ENCODE measurements around the gene GTPBP2. TPM values are rescaled to one million over a fixed set of nuclear protein-coding genes. Genes with fewer than 3 reads are reported as not detected.
A peak's percentile ranks its signal among the peaks of the same experiment; 100 is the strongest.

Gene GTPBP2
- total and polyA plus RNA-seq, 2 of the 13 experiments (the other 11 are each of a cell fraction or from before 2014, with no cell fraction given) = 26.9 to 88.2 TPM

- TF ChIP-seq MYC (CRISPR knock-in tag; IDR thresholded peaks at IDR 0.05; ENCODE audit: borderline replicate concordance) (no peak), THYN1 (CRISPR knock-in tag; IDR thresholded peaks at IDR 0.05; ENCODE audit: borderline replicate concordance, low read depth) (0 out of 2 replicates have a peak, but pooled peaks have one; percentile 39), POLR2AphosphoS5 (IDR thresholded peaks at IDR 0.05; ENCODE audit: low read depth, low read length) (peak; percentile 41; the same call in 1 of the 2 replicates), LCORL (IDR thresholded peaks at IDR 0.05) (no peak), LCORL (CRISPR knock-in tag; IDR thresholded peaks at IDR 0.05) (no peak), POLR2G (IDR thresholded peaks at IDR 0.05; ENCODE audit: low read depth, low read length) (peak; percentile 60), SOX13 (IDR thresholded peaks at IDR 0.05) (no peak), SOX13 (CRISPR knock-in tag; conservative IDR thresholded peaks at IDR 0.05 in 1 of 2, IDR thresholded peaks at IDR 0.05 in 1 of 2) (no peak), CENPX (CRISPR knock-in tag; IDR thresholded peaks at IDR 0.05) (no peak), IRX3 (CRISPR knock-in tag; IDR thresholded peaks at IDR 0.05; ENCODE audit: borderline replicate concordance, low read depth) (0 out of 2 replicates have a peak, but pooled peaks have one; percentile 27), ZHX1 (CRISPR knock-in tag; IDR thresholded peaks at IDR 0.05; ENCODE audit: low read depth) (0 out of 2 replicates have a peak, but pooled peaks have one; percentile 36), ZNF101 (CRISPR knock-in tag; IDR thresholded peaks at IDR 0.05; ENCODE audit: borderline replicate concordance, low read depth) (no peak), ZNF343 (CRISPR knock-in tag; IDR thresholded peaks at IDR 0.05) (0 out of 2 replicates have a peak, but pooled peaks have one; percentile 25), NRL (CRISPR knock-in tag; IDR thresholded peaks at IDR 0.05; ENCODE audit: borderline replicate concordance) (peak; percentile 65; the same call in 1 of the 2 replicates), KLF16 (CRISPR knock-in tag; IDR thresholded peaks at IDR 0.05) (no peak), SMAD1 (CRISPR knock-in tag; IDR thresholded peaks at IDR 0.05; ENCODE audit: borderline replicate concordance, low read depth) (no peak), DMAP1 (CRISPR knock-in tag; IDR thresholded peaks at IDR 0.05) (no peak), CREB1 (IDR thresholded peaks at IDR 0.05) (no peak), CREB1 (CRISPR knock-in tag; IDR thresholded peaks at IDR 0.05) (no peak), SOX6 (IDR thresholded peaks at IDR 0.05) (no peak), SOX6 (CRISPR knock-in tag; IDR thresholded peaks at IDR 0.05) (no peak)
- TF ChIP-seq, protein P1, sequence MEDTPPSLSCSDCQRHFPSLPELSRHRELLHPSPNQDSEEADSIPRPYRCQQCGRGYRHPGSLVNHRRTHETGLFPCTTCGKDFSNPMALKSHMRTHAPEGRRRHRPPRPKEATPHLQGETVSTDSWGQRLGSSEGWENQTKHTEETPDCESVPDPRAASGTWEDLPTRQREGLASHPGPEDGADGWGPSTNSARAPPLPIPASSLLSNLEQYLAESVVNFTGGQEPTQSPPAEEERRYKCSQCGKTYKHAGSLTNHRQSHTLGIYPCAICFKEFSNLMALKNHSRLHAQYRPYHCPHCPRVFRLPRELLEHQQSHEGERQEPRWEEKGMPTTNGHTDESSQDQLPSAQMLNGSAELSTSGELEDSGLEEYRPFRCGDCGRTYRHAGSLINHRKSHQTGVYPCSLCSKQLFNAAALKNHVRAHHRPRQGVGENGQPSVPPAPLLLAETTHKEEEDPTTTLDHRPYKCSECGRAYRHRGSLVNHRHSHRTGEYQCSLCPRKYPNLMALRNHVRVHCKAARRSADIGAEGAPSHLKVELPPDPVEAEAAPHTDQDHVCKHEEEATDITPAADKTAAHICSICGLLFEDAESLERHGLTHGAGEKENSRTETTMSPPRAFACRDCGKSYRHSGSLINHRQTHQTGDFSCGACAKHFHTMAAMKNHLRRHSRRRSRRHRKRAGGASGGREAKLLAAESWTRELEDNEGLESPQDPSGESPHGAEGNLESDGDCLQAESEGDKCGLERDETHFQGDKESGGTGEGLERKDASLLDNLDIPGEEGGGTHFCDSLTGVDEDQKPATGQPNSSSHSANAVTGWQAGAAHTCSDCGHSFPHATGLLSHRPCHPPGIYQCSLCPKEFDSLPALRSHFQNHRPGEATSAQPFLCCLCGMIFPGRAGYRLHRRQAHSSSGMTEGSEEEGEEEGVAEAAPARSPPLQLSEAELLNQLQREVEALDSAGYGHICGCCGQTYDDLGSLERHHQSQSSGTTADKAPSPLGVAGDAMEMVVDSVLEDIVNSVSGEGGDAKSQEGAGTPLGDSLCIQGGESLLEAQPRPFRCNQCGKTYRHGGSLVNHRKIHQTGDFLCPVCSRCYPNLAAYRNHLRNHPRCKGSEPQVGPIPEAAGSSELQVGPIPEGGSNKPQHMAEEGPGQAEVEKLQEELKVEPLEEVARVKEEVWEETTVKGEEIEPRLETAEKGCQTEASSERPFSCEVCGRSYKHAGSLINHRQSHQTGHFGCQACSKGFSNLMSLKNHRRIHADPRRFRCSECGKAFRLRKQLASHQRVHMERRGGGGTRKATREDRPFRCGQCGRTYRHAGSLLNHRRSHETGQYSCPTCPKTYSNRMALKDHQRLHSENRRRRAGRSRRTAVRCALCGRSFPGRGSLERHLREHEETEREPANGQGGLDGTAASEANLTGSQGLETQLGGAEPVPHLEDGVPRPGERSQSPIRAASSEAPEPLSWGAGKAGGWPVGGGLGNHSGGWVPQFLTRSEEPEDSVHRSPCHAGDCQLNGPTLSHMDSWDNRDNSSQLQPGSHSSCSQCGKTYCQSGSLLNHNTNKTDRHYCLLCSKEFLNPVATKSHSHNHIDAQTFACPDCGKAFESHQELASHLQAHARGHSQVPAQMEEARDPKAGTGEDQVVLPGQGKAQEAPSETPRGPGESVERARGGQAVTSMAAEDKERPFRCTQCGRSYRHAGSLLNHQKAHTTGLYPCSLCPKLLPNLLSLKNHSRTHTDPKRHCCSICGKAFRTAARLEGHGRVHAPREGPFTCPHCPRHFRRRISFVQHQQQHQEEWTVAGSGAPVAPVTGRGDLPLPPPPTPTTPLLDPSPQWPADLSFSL (CRISPR knock-in tag; IDR thresholded peaks at IDR 0.05) = peak; percentile 85; the same call in 1 of the 2 replicates
These were observed 516 bp downstream of the GTPBP2 start (continued) for GRCh38 chr6:43628393-43629103.
